Measurements from ENCODE around the gene GSE1.

GRCh38 chr16:85722128-85722893, 109.2 kb downstream of the GSE1 start:
- TF ChIP-seq POLR2A (IDR thresholded peaks at IDR 0.05; ENCODE audit: low read length): no peak
- no peak for TF ChIP-seq GATA1 (IDR thresholded peaks at IDR 0.05; ENCODE audit: low read depth, low read length)
